ENCODE results near the gene VANGL1.
"Not testable (repeated sequence)": the region's sequence is repeated elsewhere in the genome, so short reads cannot be mapped to it uniquely, and the experiment has no call there.

VANGL1 gene

GRCh38 chr1:115641762-115642167 is at the start of gene VANGL1:
Gene VANGL1 (plus strand): TSS chr1:115641970. CDS start chr1:115651414, 9,444 bp downstream.
- peak; percentile 49 for DNase-seq

DNA sequence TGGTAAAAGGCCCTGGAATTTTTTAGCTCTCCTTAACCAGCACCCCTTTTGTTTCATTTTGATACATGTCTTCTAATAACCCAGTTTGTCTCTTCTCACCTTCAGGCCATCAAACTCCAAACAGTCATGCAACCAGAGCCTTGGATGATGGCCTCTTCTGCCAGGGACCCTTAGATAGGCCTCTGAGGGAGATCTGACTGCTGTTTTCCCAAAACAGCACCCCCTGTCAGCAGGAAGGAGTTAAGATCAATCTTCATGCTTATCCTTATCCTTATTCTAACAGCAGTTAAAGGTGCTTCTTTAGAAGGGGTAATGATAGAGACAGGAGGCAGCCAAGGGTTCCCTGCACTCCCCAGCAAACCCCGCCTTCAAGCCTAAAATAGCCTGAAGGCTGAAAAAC is 49.5 kb upstream of the VANGL1 start:
- DNase-seq = no peak

- DNase-seq = no peak
These were observed 48.2 kb upstream of the VANGL1 start for GRCh38 chr1:115593365-115594259.

- no peak for DNase-seq
These were observed 47.2 kb upstream of the VANGL1 start for GRCh38 chr1:115594600-115594999.

GRCh38 chr1:115595279-115596079 is 46.3 kb upstream of the VANGL1 start:
- peak; percentile 59 for DNase-seq

DNA sequence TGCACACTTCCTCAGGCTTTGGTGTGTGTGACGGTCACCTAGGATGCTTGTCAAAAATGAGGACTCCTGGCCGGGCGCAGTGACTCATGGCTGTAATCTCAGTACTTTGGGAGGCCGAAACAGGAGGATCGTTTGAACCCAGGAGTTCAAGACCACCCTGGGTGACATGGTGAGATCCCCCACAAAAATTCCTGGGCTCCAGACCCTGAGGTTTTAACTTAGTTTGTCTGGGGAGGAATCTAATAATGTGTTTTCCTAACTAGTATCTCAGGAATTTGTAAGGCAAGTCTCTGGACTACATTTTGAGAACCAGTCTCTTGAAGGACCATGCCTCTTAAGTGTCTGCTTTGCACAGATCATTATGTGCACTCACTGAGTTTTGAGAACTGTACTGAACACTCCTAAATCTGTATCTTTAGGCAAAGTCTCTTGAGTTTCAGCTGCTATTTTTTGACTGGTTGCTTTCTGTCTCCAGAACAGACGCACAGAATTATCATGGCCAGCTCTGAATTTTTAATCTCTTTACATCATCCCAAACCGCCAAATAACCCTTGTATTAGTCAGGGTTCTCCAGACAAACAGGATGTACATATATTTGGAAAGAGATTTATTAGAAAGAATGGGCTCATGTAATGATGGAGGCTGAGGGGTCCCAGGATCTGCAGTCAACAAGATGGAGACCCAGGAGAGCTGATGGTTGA is 45.5 kb upstream of the VANGL1 start:
- no peak for DNase-seq

DNA sequence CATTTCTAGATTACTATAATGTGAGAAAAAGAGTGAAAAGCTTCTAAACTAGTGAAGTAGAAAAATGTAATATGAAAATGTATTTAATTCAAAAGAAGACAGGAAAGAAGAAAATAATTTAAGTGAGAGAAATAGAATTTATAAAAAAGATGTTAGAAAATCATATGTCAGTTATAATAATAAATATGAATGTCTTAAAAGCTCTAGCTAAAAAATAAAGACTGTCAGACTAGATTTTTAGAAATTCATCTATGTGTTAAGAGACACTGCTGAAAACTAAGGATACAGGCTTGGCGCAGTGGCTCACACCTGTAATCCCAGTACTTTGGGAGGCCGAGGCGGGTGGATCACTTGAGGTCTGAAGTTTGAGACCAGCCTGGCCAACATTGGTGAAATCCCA is 37.3 kb upstream of the VANGL1 start:
- DNase-seq = no peak

DNA sequence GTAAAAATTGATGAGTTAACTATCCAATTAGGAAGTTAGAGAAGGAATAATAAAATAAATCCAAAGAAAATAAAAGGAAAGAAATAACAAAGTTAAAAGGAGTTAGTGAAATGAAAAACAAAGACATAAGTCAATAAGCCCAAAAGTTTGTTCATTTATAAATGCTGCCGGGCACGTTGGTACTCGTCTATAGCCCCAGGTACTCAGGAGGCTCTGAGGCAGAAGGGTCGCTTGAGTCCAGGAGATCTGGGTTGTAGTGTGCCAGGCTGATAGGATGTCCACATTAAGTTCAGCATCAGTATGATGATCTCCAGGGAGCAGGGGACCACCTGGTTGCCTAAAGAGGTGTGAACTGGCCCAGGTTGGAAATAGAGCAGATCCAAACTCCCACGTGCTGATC is 35.5 kb upstream of the VANGL1 start:
- no peak for DNase-seq

DNA sequence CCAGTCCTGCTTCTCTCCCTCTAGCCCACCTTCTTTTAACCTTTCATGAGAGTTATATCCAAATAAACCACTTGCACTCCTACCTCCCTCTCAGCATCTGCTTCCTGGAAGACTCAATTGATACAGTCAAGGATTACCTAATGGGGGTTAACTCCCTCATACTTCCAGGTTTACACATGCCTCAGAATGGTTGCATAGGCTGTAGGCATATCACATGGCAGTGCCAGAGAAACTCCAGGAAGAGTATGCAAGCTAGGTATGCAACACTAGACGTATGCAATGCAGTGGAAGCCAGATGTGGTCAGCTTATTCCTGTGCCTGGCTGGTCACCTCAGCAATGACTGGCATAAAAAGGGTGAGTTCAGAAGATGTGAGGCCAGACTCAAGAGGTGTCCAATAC is 32.7 kb upstream of the VANGL1 start:
- DNase-seq = no peak

GRCh38 chr1:115613767-115614166 is 28.0 kb upstream of the VANGL1 start:
- no peak for DNase-seq

DNA sequence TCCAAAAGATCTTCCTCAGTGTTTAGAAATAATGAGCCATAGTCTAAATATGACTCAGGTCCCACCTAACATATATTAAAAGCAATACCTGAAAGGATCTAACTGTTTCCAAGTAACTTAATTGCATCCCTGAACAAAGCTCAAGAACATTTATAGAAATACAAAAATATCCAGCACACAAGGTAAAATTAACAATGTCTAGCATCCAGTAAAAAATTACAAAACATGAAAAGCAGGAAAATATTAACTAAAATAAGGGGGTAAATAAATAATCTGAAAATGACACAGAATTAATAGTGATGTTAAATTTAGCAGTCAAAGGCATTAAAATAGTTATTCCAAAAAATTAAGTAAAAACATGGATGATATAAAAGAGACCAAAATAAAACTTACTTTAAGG is 21.3 kb upstream of the VANGL1 start:
- DNase-seq = no peak

GRCh38 chr1:115620950-115621349 is 20.8 kb upstream of the VANGL1 start:
- no peak for DNase-seq

DNA sequence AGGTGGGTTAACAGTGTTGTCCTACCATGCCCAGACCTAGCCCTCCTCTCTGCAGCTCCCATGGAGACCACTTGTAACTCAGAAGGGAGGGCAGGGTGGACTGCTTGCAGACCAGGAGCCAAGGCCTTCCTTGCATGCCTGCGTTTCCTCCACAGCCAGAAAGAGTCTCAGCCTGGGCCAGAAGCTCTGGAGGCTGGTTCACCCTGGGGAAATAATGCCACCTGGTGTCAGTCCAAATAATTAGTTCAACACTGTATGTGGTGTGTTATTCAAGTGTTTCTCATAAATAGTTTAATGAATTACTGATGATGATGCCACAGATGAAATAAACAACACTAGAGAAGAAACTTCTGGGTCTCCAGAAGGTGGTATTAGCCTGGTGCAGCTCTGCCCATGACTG is 16.9 kb upstream of the VANGL1 start:
- DNase-seq = no peak

GRCh38 chr1:115630342-115630741 is 11.4 kb upstream of the VANGL1 start:
- no peak for DNase-seq

DNA sequence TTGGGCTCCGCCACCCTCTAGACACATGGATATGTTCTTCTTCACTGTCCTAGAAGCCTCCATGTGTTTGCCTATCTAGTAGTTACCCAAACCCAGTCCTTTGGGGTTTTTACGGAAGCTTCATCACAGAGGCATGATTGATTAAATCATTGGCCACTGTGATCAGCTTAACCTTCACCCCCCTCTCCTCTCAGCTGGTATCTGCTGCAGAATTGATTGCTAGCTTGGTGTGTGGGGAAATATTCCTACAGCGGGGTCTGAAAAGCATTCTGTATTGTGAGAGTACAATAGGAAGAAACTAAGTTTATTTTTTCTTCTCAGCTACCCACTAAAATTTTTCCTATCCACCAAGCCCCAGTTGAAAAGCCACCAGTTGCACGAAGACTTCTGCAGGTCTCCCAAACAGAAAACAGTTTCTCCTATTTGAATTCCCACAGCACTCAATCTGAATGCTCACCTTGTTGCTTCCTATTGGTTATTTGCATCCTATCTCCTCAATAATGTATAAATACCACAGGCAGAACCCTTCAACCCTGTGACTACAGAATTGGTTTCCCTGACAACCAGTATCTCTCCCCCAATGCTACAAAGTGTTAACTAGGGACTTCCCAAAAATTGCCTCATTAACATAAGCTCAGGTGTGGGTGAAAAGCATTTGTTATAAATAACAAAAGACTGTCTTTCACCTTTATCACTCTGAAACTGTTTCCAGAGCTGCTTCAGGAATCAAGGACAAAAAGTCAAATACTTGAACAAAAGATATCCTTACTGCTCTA is 9.3 kb upstream of the VANGL1 start:
- no peak for DNase-seq

- not testable (repeated sequence) for DNase-seq
These were observed 8.2 kb upstream of the VANGL1 start for GRCh38 chr1:115633606-115634005.

- not testable (repeated sequence) for DNase-seq
These were observed 4.5 kb upstream of the VANGL1 start for GRCh38 chr1:115637247-115637646.

DNA sequence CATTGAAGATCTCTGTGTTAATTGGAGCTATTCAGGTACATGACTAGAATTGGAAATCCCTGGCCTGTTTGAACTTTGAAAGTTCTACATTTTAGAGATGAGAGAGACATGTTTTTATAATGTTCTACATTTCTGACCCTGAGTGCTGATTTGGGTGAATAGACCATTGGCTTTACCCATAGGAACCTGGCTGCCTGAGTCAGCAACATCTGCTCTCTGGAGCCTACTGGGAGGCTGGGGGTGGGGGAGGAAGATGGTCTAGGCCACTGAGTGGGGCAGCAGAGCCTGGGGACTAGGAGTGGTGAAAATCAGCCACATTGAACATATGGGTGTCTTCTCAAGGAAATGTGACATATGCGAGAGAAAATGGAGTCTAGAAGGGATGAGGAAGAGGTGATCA is 1.4 kb upstream of the VANGL1 start:
- DNase-seq = no peak

DNA sequence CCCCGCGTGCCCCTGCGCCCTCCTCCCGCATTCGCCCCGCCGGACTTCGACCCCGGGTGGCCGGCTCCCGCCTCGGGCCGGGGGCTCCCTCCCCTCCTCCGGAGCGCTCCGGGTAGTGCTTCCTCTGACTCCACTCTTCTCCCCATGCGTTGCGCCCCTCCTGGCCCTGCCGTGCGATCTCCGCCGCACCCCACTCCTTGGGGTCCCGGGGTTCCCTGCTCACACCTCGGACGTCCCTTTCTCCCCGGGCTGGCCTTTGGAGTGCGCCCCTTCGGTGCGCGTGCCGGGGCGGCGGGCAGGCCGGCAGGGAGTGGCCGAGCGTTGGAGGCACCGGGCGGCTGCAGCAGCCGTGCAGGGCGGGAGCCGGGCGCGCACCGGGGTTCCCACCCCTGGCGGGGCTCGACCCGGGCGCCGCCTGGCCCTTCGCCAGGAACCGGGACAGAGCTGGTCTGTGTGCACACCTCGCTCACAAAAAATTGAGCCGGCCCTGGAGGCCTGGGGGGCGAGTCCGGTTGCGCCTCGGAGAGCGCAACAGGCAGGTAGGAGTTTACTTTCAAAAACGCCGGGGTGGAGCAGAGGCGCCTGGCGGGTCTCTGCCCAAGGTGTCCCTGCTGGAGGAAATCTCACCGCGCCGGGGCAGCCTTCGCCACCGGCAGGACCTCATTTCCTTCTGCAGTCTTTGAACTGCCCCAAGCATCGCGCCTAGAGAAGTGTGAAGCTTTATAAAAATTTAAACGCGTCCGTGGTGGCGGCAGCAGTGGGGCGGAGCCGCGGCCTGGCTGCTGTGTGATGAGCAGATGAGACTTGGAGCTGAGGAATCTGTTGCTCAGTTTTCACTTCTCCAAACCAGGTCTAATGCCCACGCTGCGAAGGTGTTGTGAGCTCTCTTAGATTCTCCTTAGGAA is 650 bp downstream of the VANGL1 start:
- peak; percentile 33 for DNase-seq

- peak; percentile 33 for DNase-seq
These were observed 1.5 kb downstream of the VANGL1 start for GRCh38 chr1:115643225-115643624.

DNA sequence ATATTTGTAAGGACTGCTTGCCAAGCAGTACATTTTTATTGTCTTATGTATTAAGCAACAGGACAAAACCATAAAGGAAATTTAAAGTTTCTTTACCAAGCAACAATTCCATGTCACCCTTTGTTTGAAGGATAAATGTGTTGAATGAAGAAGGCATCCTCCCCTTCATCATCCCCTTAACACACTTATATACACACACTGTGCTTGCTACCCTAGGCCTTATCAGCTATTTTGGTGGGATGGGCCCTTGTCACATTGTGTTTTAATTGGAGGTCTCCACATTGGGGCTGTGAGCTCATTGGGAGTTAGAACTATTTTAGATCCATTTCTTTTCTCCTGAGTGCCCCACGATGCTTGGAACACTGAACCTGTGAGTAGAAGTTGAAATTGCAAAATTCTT is 1.9 kb downstream of the VANGL1 start:
- DNase-seq = no peak

Measured in NCI-H748 treated with DMSO at 0.1 percent for 48 hours (cell line).